NT2/D1 (cell line): Measurements from ENCODE around the gene TBR1.

Experiments
- DNase-seq: peaks from one replicate; pipeline ENCODE4 v3.0.0-alpha.2; 2011; ENCODE audit warnings: low read depth, low spot score
- H3K27me3 ChIP-seq: 2 replicates; pipeline ENCODE4 v1.6.0; 2011; ENCODE audit warnings: mild to moderate bottlenecking; ENCODE audit not compliant: insufficient read length, insufficient read depth
- H3K36me3 ChIP-seq: 2 replicates; pipeline ENCODE4 v1.6.1; 2011; ENCODE audit warnings: mild to moderate bottlenecking, low read length, mixed read lengths; ENCODE audit not compliant: insufficient read depth, insufficient read length
- H3K4me1 ChIP-seq: 2 replicates; pipeline ENCODE4 v1.5.1; 2011; ENCODE audit not compliant: insufficient read depth, insufficient read length
- H3K4me3 ChIP-seq: 2 replicates; pipeline ENCODE4 v1.5.1; 2011; ENCODE audit warnings: low read depth; ENCODE audit not compliant: insufficient read length
- H3K9ac ChIP-seq: 2 replicates; pipeline ENCODE4 v1.6.0; 2011; ENCODE audit warnings: low read depth; ENCODE audit not compliant: insufficient read length
- H3K9me3 ChIP-seq: 2 replicates; pipeline ENCODE4 v1.5.1; 2011; ENCODE audit warnings: mild to moderate bottlenecking, low read length; ENCODE audit not compliant: insufficient read depth
- SUZ12 ChIP-seq: IDR thresholded peaks from 2 replicates; pipeline ENCODE4 v1.6.1; 2011; ENCODE audit not compliant: insufficient read length, insufficient read depth; ENCODE audit errors: extremely low read depth
- YY1 ChIP-seq: IDR thresholded peaks from 2 replicates; pipeline ENCODE4 v1.6.1; 2011; ENCODE audit not compliant: insufficient read length, insufficient read depth
- ZNF274 ChIP-seq: IDR thresholded peaks from 2 replicates; pipeline ENCODE4 v1.6.1; 2011; ENCODE audit warnings: mild to moderate bottlenecking, low read depth, low read length

TBR1 gene

DNA sequence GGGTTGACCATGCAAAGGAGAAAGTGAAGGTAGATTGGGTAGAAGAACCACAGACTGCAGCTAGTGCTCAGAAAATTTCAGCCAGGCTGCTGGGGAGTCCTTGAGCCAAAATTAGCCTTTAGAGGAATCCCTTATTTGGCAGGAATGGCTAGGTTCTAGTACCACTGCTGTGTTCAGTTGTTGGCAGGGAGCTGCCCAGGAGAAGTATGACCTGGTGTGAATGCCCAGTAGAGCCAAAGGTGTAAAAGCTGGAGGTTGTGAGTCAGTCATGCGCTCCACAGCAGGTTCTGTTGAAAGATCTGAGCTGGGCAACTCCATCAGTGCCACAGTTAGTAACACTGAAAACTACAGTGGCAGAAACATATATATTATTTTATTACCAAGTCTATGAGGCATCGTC lies 36.4 kb upstream of the TBR1 start:
- no peak overlapping the region for H3K9ac ChIP-seq
- no peaks in the 10 kb centered on the region for H3K9me3 ChIP-seq
- no peak for TF ChIP-seq SUZ12
- no peak for TF ChIP-seq ZNF274
- TF ChIP-seq YY1: no peak
- DNase-seq: no peak
- no peaks in the 10 kb centered on the region for H3K4me1 ChIP-seq
- no peak overlapping the region for H3K4me3 ChIP-seq
- H3K36me3 ChIP-seq: peaks cover 29% of the 10 kb centered on the region
- no peaks in the 10 kb centered on the region for H3K27me3 ChIP-seq

DNA sequence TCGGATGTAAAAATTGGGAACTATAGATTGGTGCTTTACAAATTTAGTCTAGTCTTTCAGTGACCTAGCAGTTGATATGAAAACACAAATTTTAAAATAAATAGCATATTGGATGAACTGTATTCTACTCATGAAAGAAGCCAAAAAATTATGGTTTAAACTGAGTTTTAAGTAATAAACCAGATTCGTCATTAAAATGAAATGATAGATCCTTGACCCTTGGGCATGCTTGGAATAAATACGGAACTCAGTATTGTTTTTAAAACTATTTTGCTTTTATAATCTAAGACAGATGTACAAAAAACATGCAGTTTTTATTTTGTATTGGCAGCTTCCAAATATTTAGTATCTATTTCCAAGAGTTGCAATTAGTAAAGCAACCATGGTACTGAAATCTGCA lies 34.6 kb upstream of the TBR1 start:
- Histone ChIP-seq H3K9me3 (no peaks in the 10 kb centered on the region), H3K4me1 (no peaks in the 10 kb centered on the region), H3K4me3 (no peak overlapping the region), H3K9ac (no peak overlapping the region), H3K27me3 (no peaks in the 10 kb centered on the region), H3K36me3 (peaks cover 27% of the 10 kb centered on the region)
- DNase-seq: no peak
- no peak for TF ChIP-seq SUZ12

DNA sequence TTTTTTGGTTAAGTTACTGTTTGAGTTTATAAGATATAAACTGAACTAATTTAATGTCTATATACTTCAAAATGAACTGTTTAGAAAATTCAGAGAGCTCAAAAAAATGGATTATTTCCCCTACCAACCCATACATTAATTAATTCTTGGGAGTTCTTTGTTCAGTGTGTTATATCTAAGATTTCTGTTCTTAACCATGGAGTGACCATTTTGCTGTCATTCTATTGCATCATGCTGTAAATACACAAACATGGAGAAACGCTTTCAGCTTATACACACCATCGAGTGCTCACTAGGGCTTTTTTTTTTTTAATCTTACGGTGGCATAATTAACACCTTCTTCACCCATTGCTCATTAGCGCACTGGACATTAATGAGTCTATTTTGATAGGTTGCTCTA lies 33.4 kb upstream of the TBR1 start:
- no peak overlapping the region for H3K9ac ChIP-seq
- no peaks in the 10 kb centered on the region for H3K4me1 ChIP-seq
- no peaks in the 10 kb centered on the region for H3K9me3 ChIP-seq
- peaks cover 29% of the 10 kb centered on the region for H3K36me3 ChIP-seq
- no peak overlapping the region for H3K4me3 ChIP-seq
- no peak for DNase-seq
- H3K27me3 ChIP-seq: no peaks in the 10 kb centered on the region
- TF ChIP-seq YY1 (no peak), ZNF274 (no peak), SUZ12 (no peak)

DNA sequence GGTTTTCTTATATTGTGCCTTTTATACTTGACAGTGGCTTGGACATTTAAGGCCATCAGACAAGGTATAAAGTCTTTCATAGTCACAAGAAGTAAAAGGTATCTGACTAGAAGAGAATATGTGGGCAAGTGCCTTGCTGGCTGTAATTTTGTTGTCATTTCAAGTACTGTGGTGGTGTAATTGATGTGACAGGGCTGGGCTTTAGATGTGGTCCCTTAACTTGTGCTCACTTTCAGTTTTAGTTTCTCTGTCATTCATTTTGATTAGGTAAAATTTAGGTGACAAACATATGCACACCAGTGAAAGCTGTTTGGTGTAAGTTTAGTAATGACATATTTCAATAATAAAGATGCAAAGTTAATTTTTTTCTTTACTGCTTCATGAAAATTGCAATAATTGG lies 31.2 kb upstream of the TBR1 start:
- no peak for DNase-seq
- Histone ChIP-seq H3K4me1 (no peaks in the 10 kb centered on the region), H3K27me3 (no peaks in the 10 kb centered on the region), H3K9me3 (no peaks in the 10 kb centered on the region), H3K9ac (no peak overlapping the region), H3K4me3 (no peak overlapping the region), H3K36me3 (peaks cover 24% of the 10 kb centered on the region)
- TF ChIP-seq YY1 (no peak), SUZ12 (no peak), ZNF274 (no peak)

DNA sequence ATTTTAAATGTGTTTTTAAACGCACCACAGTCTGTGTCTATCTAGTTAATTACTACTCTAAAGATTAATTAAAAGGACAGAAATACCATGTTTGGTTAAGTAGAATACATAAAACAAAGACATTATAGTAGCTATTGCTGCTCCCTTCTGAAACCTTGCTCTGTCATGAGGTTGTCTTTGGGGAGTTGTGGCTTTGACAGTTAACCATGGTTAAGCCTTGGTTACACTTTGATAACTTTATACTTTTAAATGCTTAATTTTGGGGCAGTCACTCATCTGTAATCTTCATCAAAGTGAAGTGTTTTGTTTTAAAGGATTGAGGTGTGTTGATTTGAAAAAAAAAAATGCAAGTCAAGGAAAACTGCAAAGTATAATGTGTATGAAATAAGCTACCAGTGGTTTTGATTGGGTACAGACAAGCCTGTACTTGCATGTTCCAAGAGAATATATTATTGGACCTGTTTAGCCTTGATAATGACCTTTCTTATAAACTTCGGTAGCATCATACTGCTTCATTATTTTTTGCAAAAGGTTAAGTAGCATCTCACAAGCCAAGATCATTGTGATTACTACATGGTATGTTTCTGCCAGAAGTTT lies 29.8 kb upstream of the TBR1 start:
- TF ChIP-seq ZNF274 (no peak), YY1 (no peak), SUZ12 (no peak)
- Histone ChIP-seq H3K4me3 (no peak overlapping the region), H3K9me3 (no peaks in the 10 kb centered on the region), H3K4me1 (no peaks in the 10 kb centered on the region), H3K36me3 (peaks cover 28% of the 10 kb centered on the region), H3K9ac (no peak overlapping the region), H3K27me3 (no peaks in the 10 kb centered on the region)
- DNase-seq: no peak

DNA sequence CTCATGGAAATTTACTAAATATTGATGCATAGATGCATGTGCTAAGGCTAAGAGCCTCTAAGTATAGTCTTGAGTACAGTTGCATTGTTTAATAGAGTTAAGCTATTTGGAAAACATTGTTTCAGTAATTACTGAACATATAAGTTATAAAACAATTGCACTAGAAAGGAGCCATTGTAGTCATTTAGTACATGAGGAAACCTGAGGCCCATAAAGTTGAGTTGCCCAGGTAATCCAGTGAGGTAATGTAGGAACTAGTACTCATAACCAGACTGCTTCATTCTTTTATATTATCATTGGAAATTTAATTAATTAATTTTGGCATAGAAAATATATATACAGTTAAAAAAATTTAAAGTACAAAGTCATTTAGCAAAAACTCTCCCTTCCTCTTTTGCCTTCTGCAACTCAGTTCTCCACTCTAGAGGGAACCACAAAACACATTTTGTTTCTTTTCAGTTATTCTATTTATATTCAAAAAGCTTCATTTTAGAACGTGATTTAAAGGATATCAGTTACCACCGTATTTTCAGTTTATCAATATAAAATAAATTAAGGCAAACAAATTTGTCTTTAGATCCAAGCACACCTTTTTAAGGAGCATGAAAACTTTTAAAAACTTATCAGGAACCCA lies 27.8 kb upstream of the TBR1 start:
- Histone ChIP-seq H3K36me3 (peaks cover 41% of the 10 kb centered on the region), H3K9ac (no peak overlapping the region), H3K9me3 (no peaks in the 10 kb centered on the region), H3K4me3 (no peak overlapping the region), H3K4me1 (no peaks in the 10 kb centered on the region), H3K27me3 (no peaks in the 10 kb centered on the region)
- DNase-seq: no peak
- TF ChIP-seq ZNF274 (no peak), SUZ12 (no peak), YY1 (no peak)

DNA sequence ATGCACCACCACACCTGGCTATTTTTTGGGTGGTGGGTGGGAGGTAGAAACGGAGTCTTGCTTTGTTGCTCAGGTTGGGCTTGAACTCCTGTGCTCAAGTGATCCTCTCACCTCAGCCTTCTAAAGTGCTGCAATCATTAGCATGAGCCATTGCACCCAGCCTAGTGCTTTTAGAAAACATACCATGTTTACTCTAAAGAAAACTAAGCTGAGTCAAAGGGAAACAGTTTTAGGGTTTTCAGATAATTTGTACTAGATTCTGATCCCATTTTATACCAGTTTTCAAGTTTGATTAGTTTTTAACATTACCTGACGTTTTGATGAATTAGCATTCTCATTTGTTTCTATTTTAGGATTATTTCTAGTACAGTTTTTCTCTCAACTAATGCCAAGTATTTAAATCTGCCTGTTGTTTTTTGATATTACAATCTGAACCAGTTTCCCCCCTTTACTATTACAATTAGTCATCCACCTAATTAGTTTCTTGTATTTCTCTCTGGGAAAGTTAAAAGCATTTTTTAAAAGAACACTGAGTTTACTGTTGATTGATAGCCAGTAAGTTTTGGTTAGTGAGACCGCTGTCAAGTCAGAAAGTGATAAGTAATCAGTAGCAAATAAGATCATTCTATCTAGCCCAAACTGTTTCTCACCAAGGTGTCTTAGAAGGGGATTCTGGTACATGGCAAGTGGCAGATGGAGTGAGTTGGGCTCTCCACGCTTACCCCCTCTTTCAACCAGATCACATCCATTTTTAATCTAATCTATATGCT lies 24.2 kb upstream of the TBR1 start:
- no peak overlapping the region for H3K4me3 ChIP-seq
- no peak overlapping the region for H3K9ac ChIP-seq
- peaks cover 56% of the 10 kb centered on the region for H3K36me3 ChIP-seq
- no peaks in the 10 kb centered on the region for H3K27me3 ChIP-seq
- H3K9me3 ChIP-seq: no peaks in the 10 kb centered on the region
- H3K4me1 ChIP-seq: no peaks in the 10 kb centered on the region
- TF ChIP-seq SUZ12: no peak
- TF ChIP-seq ZNF274: no peak
- TF ChIP-seq YY1: no peak
- DNase-seq: no peak
